Fibroblast of villous mesenchyme (primary cell): ENCODE data around the gene GCLM. TPM values are rescaled to one million over a fixed set of nuclear protein-coding genes. Genes with fewer than 3 reads are reported as not detected.
"Not testable (repeated sequence)": the region's sequence is repeated elsewhere in the genome, so short reads cannot be mapped to it uniquely, and the experiment has no call there.

Experiments
- DNase-seq: peaks from one replicate; pipeline ENCODE4 v3.0.0-alpha.2; 2010; ENCODE audit warnings: low read depth
- H3K4me3 ChIP-seq: 2 replicates; pipeline ENCODE4 v1.5.1; 2011; ENCODE audit warnings: low read depth, mild to moderate bottlenecking, low read length
- total RNA-seq: library from RNA; depleted of rRNA; stranded (reverse); fragments of >200 nt; gene quantifications from 2 replicates; pipeline ENCODE4 v1.2.3, GENCODE V29; 2012
- TF ChIP-seq, protein P1 (sequence below): IDR thresholded peaks from 2 replicates; pipeline ENCODE4 v1.5.1; 2012; ENCODE audit warnings: low read depth, mild to moderate bottlenecking, low read length; ENCODE audit not compliant: insufficient read depth

Gene GCLM
- total RNA-seq, 1 donor = 34.1 TPM

DNA sequence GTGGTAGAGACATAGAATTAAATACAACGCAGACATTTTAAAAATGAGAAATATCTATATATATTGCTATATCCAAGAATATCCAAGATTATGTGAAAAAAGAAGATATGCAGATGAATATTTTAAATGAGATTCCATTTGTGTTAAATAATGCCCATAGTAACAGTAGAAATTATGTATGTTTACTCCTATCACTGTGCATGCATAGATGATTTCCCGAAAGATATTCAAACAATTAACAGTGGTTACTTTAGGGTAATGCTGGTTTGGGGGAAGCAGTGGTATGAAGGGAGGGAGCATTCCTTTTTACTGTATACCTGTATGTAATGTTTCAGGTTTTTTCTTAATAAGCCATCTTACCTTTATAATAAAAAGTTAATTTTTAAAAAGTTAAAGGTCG is 55.3 kb downstream of the GCLM start:
- TF ChIP-seq, protein P1, sequence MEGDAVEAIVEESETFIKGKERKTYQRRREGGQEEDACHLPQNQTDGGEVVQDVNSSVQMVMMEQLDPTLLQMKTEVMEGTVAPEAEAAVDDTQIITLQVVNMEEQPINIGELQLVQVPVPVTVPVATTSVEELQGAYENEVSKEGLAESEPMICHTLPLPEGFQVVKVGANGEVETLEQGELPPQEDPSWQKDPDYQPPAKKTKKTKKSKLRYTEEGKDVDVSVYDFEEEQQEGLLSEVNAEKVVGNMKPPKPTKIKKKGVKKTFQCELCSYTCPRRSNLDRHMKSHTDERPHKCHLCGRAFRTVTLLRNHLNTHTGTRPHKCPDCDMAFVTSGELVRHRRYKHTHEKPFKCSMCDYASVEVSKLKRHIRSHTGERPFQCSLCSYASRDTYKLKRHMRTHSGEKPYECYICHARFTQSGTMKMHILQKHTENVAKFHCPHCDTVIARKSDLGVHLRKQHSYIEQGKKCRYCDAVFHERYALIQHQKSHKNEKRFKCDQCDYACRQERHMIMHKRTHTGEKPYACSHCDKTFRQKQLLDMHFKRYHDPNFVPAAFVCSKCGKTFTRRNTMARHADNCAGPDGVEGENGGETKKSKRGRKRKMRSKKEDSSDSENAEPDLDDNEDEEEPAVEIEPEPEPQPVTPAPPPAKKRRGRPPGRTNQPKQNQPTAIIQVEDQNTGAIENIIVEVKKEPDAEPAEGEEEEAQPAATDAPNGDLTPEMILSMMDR = no peak
- H3K4me3 ChIP-seq = no peak overlapping the region
- DNase-seq = no peak

DNA sequence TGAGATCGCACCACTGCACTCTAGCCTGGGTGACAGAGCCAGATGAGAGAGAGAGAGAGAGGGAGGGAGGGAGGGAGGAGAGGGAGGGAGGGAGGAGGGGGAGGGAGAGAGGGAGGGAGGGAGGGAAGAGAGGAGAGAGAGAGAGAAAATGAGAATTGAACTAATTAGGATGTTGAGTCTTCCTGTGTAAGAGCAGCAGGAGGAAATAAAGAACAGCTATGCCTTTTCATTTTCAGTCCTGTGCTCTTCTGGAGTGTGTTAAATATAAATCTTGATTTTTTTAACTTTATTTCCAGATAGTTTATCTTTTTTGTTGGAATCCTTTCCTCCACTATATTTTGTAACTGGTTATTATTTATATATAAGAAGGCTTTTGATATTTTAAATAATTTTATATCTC is 57.4 kb downstream of the GCLM start:
- no peak overlapping the region for H3K4me3 ChIP-seq
- TF ChIP-seq, protein P1 = no peak
- no peak for DNase-seq

DNA sequence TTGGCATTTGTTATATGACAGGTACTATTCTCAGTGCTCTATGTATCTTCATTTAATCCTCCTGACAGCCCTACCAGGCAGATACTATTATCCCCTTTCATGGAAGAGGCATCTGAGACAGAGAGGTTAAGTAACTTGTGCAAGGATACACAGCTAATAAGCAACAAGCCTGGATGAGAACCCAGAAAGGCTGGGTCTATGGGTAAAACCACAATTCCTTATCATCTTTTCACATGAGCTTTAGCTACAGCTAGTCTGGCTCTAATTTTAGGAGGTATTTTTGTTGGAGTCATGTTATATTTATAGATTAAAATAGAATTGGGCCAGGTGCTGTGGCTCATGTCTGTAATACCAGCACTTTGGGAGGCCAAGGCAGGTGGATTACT is 57.9 kb downstream of the GCLM start:
- TF ChIP-seq, protein P1 = no peak
- DNase-seq = no peak
- no peak overlapping the region for H3K4me3 ChIP-seq

DNA sequence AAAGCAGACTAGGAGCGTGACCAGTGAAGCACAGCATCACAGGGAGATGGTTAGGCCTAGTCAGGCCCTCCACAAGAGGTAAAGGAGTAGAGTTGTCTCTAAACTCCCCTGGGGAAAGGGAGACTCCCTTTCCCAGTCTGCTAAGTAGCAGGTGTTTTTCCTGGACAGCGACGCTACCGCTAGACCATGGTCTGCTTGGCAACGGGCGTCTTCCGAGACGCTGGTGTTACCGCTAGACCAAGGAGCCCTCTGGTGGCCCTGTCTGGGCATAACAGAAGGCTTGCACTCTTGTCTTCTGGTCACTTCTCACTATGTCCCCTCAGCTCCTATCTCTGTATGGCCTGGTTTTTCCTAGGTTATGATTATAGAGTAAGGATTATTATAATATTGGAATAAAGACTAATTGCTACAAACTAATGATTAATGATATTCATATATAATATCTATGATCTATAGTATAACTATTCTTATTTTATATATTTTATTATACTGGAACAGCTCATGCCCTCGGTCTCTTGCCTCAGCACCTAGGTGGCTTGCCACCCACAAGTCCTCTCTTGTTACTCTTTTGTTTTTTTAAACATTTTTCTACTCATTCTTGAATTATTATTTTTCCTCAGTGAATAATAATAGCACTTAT is 58.4 kb downstream of the GCLM start:
- peak; percentile 68 for DNase-seq
- TF ChIP-seq, protein P1 = peak; percentile 62
- H3K4me3 ChIP-seq = not testable (repeated sequence)

DNA sequence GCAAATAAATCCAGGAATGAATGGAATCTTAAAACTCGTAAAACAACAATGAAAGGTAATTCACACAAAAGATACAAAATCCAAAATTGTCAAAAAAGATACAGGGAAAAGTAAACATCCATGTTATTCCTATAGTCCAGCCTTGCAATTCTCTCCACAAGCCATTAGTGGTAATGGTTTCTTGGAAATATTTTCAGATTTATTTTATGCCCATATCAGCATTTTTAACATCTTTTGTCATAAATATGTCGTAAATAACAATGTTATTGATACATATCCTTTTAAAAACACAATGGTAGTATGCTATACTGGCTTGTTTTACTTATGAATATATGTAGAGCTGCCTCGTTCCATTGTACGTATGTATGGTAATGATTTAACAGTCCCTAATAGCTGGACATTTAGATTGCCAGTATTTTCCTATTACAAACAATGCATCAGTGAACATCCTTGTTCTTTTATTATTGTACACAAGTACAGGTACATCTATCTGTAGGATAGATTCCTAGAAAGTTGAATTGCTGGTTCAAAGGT is 60.8 kb downstream of the GCLM start:
- peak overlapping the region; percentile 80 for H3K4me3 ChIP-seq
- TF ChIP-seq, protein P1 = no peak
- no peak for DNase-seq

DNA sequence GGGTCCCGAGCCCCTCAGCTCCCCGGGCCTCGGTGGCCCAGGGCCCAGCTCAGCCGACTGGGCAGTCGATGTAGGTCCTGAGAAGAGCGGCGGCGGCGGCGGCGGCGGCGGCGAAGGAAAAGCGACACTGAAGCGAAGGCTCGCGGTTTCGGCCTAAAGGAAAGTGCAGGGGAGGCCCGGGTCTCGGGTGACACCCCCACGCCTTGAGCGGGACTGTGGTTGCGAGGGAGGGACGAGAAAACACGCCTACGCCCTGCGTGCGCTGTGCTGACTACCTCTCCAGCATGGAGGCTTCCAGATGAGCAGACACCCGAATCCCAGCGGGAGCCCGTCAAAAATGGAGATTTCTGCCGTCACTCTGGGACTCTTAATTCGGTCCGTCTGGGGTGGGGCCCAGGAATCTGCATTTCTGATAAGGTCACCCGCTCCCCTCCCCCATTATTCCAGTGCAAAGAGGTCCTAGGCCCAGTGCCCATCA is 61.4 kb downstream of the GCLM start:
- DNase-seq = peak; percentile 67
- TF ChIP-seq, protein P1 = no peak
- peak overlapping the region; percentile 80 for H3K4me3 ChIP-seq
